OCI-LY1 (cell line): Measurements from ENCODE around the gene EVL.

Experiments
- EZH2 ChIP-seq: fragments of 200-600 bp; sonication (generic), shearing (Covaris generic); IDR thresholded peaks from 2 replicates; pipeline ENCODE4 v1.8.0; 2017; ENCODE audit warnings: borderline replicate concordance, mixed run types, mild to moderate bottlenecking, antibody characterized with exemption, low read length, moderate library complexity, mixed read lengths
- TF ChIP-seq, protein P1 (sequence below): fragments of 200-600 bp; sonication (generic), shearing (Covaris generic); IDR thresholded peaks from 2 replicates; pipeline ENCODE4 v1.5.1; 2017; ENCODE audit warnings: mild to moderate bottlenecking, antibody characterized with exemption, low read length, moderate library complexity, mixed read lengths

DNA sequence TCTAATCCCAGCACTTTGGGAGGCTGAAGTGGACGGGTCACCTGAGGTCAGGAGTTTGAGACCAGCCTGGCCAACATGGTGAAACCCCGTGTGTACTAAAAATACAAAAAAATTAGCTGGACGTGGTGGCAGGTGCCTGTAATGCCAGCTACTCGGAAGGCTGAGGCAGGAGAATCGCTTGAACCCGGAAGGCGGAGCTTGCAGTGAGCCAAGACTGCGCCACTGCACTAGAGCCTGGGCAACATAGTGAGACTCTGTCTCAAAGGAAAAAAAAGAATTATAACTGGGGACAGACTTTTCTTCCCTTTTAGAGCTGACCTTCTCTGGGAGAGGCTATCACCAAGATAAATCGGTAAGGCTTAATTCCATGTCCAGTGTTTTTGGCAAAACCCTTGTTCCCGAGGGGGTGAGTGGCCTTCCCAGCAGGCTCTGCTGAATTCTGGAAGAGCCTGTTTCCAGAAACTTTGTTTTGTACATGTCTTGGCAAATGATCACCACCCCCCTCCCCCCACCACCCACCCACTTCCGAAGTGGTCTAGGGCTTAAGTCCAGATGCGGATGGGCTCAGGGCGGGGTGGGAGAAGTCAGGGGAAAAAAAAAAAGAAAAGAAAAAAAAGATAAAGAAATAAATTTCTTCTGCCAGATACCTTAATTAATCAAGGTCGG is 126.5 kb downstream of the EVL start:
- TF ChIP-seq, protein P1, sequence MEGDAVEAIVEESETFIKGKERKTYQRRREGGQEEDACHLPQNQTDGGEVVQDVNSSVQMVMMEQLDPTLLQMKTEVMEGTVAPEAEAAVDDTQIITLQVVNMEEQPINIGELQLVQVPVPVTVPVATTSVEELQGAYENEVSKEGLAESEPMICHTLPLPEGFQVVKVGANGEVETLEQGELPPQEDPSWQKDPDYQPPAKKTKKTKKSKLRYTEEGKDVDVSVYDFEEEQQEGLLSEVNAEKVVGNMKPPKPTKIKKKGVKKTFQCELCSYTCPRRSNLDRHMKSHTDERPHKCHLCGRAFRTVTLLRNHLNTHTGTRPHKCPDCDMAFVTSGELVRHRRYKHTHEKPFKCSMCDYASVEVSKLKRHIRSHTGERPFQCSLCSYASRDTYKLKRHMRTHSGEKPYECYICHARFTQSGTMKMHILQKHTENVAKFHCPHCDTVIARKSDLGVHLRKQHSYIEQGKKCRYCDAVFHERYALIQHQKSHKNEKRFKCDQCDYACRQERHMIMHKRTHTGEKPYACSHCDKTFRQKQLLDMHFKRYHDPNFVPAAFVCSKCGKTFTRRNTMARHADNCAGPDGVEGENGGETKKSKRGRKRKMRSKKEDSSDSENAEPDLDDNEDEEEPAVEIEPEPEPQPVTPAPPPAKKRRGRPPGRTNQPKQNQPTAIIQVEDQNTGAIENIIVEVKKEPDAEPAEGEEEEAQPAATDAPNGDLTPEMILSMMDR, result no peak
- no peak for TF ChIP-seq EZH2
